IPS DF 19.7 (cell line): Measurements from ENCODE around the gene DOK7.

Source experiments
- DNase-seq: peaks from one replicate; pipeline ENCODE4 v3.0.0-alpha.2; 2013; ENCODE audit warnings: low read depth, low spot score

DOK7 gene, protein sequence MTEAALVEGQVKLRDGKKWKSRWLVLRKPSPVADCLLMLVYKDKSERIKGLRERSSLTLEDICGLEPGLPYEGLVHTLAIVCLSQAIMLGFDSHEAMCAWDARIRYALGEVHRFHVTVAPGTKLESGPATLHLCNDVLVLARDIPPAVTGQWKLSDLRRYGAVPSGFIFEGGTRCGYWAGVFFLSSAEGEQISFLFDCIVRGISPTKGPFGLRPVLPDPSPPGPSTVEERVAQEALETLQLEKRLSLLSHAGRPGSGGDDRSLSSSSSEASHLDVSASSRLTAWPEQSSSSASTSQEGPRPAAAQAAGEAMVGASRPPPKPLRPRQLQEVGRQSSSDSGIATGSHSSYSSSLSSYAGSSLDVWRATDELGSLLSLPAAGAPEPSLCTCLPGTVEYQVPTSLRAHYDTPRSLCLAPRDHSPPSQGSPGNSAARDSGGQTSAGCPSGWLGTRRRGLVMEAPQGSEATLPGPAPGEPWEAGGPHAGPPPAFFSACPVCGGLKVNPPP

DNA sequence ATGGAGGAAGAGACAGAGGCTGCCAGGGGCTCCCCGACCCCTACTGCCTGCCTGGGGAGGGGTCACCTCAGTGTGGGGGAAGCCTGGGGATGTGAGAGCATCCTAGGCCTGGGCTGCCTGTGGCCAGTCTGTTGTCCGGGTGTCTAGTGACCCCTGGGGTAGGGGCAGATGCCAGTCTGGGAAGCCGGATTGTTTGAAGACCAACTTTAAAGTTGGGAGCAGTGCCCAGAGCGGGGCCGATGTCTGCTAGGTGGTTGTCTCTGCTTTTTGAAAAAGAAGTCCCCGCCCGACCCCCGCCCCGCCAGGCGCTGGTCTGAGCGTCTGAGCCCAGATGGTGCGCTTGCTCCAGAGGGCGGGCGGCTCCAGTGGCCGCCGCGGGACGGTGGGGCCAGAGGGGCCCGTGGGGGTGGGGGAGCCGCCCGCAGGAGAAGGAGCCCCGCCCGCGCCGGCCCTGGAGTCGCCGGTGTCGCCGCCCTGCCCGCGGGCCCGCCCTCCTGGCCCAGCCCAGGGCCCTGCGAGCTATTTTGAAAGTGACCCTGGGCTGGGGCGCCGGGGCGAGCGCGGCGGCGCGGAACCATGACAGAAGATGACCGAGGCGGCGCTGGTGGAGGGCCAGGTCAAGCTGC is at the start of gene DOK7:
Gene DOK7 (plus strand): TSS at position 517 of the 626 bp plus-strand sequence. CDS start 70 bp downstream, at position 587.
- DNase-seq, result no peak

DNA sequence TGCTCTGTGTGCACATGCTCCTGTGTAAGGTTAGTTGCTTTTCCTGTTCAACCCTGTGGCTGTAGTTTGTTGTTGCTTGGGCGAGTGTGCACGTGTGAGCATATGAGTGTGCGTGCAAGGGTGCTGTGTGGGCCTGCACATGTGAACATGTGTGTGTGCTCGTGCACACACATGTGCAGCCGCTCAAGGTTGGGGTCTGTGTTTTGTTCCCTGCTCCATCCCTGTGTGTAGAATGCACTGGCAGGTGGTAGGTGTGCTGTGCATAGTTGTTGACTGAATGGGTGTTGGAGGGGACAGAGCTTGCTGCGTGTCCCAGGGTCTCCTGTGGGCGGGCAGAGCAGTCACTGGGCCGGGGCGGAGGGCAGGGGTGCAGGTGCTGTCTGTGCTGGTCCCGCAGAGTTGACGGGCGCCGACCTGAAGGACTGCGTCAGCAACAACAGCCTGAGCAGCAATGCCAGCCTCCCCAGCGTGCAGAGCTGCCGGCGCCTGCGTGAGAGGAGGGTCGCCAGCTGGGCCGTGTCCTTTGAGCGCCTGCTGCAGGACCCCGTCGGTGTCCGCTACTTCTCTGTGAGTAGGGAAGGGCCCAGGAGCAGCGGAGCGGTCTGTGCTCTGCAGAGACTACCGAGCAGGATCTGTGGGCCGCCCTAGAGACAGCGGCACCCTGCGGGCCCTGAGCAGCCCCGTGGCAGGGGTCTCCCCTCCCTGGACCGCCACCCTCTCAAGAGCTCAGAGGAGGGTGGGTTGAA is 49.3 kb upstream of the DOK7 start:
- no peak for DNase-seq

DNA sequence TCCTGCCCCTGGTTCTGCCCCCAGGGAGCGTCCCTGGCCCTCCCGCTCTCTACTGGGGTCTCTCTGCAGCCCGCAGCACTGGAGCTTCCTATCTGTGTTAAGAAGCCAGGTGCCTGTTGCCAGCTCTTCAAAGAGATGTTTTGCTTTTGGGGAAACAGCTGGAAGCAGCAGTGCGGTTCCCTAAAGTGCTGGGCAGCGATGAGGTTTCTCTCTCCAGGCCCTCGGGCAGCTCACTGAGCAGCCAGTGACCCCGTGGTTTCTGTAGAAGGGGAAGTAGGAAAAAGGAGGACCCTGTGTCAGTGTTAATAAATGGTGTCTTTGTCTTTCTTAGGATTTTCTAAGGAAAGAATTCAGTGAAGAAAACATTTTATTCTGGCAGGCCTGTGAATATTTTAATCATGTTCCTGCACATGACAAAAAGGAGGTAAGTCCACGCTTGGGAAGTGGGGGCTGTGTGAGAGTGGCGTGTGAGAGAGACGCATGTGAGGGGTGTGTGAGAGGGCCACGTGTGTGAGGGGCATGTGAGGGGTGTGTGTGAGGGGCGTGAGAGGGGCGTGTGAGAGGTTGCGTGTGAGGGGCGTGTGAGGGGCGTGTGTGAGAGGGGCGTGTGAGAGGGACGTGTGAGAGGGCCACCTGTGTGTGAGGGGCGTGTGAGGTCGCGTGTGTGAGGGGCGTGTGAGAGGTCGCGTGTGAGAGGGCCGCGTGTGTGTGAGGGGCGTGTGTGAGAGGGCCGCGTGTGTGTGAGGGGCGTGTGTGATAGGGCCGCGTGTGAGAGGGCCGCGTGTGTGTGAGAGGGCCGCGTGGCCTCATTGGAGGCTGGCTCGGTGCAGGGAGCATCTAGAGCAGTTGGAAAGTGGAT is 48.5 kb upstream of the DOK7 start:
- no peak for DNase-seq

DNA sequence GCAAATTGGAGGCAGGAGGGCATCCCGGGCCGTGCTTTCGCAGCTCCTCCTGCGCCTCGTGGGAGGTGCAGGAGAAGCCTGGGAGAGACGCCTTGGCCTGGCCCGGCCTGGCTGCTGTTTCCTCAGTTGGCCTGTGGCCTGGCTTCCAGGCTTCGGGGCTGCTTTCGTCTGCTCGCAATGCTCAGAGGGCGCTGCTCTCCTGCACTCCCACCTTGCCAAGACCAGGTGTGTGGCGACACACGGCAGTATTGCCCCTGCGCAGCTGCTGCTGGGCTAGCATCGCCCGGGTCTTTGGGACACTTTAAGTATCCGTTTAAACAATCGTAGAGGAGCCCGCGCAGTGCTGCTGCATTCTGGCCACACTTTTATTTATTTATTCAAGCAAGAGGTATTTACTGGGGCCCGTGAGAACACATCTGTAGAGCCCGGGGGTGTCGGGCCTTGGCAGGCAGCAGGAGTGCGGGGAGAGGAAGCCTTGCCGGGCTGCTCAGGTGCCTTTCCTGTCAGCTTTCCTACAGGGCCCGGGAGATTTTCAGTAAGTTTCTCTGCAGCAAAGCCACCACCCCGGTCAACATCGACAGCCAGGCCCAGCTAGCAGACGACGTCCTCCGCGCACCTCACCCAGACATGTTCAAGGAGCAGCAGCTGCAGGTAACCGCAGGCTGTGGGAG is 47.5 kb upstream of the DOK7 start:
- no peak for DNase-seq

DNA sequence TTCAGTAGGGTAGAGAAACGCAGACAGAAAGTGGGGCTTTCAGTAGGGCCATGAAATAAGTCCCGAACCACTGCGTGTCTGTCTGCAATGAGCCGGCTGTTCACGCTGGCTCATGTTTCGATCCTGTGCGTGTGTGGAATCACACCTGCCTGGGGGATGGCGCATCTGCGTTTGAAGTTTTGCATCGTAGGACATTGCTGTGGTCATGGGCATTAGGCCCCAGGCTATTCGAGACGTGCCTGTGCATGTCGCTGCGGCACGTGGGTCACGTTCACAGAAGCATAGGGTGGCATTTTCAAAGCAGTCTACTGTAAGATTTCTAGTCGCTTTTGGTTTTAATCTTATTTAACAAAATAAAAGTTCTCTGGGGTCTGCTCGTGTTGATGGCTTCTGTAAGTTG is 46.8 kb upstream of the DOK7 start:
- no peak for DNase-seq

DNA sequence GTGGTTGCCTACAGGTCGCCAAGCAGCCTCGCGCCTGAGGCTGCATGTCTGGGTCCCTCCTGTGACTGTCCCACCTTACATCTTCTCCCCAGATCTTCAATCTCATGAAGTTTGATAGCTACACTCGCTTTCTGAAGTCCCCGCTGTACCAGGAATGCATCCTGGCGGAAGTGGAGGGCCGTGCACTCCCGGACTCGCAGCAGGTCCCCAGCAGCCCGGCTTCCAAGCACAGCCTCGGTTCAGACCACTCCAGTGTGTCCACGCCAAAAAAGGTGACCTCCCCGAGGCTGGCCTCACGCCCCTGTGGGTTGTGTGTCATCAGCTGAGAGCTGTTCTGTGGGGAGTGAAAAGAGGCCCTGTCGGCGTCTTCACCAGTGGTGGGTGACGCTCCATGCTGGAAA is 46.3 kb upstream of the DOK7 start:
- no peak for DNase-seq

DNA sequence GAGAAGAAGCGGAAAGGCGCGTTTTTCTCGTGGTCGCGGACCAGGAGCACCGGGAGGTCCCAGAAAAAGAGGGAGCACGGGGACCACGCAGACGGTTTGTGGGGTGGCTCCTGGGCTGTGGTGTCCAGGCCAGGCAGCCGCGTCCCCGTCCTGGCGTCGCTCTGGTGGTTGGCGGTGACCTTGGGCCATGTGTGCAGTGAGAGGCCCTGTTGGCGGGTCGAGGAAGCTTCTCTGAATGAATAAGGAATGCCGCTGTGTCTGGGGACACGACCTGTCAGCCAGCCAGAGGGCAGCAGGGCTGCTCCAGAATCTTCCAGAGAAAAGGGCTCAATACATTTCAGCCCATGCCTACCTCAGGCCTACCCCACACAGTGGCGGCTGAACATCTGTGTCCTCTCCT is 45.7 kb upstream of the DOK7 start:
- DNase-seq, result no peak

DNA sequence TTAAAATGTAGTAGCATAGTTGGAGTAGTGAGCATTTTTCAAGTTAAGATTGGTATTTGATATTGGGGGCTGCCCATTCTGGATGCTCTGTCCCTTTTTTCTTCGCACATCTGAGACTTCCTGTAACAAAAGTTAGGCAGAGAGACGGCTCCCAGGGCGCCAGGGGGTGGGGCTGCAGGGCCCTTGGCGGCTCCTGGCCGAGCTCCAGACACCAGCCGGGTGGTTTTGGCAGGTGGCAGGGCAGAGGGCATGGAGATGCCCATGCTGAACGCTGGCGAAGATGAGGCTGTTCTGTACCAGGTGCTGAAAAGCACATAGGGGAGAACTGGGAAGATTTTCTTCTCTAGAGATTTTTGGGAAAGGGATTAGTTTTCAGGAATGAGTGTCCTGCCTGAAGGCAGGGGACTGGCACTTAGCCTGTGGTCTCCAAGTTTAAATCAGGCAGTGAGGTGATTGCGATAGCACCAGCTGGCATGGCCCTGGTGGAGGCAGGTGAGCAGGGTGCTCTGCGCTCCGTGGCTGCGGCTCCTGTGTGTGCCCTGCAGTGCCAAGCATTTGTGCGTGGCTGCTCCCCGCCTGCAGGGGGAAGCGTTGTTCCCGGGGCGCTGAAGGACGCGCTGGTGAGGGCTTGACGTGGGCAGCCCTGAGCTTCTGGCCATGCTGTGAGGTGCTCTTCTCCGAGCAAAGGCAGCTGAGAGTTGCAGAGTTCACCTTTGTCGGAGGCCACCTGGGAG is 44.9 kb upstream of the DOK7 start:
- DNase-seq, result no peak

DNA sequence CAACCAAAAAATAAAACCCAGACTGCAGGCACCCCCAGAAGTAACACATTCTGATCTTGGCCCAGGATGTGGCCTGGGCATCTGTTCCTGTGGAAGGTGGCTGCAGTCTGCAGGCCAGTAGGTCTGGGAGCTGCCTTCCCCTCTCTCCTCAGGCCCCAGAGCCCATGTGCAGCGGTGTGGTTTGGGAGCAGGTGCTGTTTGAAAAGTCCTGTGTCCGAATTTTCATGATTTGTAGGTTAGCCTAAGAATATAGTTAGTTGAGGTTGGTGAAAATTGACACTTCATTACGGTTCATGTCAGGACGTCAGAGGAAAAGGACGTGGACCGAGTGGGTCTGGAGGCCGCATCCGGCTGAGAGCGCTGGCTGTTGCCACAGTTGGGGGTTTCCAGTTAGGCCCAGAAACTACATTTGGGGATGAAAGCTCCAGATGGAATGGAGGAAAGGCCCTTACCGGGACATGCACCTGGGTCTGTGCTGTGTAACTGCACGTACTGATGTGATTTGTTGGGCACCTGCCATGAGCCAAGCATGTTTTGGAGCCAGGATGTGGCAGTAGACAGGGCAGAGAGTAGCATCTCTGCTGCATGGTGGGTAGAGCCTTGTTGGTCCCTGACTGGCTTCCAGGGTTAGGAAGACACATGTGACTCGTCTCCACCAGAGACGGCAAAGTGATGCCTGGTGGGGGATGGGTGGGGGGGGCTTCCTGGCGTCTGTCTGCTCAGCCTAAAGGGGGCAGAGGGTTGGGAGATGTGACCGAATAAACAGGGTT is 43.1 kb upstream of the DOK7 start:
- no peak for DNase-seq

DNA sequence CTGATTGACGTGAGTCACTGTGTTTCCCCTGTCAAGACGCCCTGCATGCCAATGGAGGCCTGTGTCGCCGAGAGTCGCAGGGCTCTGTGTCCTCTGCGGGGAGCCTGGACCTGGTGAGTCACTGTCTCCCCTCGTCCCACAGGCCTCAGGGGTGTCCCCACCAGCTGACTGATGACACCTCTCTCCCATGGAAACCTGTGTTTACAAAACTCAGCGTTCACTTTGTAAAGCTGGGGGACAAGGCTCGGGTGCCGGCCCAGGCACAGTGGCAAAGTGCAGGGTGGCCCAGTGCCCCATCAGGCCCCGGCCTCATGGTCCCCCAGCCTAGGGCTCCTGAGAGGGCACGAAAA is 42.5 kb upstream of the DOK7 start:
- DNase-seq, result no peak

DNA sequence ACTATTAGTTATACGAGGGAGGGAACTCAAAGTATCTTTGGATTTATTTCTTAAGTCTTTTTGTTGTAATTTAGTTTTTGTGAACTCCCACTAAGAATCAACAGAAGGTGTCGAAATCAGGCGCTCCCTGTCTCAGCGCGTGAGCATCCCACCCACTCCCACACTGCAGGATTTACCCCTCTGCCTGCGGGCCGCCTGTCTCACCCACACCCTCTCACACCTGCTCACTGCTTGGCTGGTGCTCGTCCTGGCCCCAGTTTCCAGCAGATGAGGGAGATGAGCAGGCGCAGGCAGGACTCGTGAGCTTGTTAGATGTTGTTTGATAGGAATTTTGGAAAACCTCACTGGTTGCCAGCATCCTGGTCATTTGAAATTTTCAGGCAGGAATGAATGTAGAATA is 42.1 kb upstream of the DOK7 start:
- DNase-seq, result no peak

DNA sequence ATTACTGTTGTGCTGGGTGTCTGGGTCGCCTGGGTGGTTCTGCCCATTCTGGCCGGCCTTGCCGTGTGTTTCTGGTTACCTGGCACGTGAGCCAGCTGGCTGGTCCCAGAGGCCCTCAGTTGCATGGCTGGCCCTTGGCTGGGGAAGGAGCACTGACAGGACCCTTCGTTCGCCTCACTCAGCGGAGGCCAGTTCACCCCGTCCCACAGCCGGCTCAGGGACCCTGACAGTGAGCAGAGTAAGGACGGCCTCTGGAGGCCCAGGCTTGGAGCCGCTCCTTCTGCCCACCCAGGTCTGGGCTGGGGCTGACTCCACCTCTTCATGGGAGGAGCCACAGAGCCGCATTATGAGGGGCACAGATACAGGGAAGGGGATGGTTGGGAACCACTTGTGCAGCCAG is 41.6 kb upstream of the DOK7 start:
- no peak for DNase-seq

DNA sequence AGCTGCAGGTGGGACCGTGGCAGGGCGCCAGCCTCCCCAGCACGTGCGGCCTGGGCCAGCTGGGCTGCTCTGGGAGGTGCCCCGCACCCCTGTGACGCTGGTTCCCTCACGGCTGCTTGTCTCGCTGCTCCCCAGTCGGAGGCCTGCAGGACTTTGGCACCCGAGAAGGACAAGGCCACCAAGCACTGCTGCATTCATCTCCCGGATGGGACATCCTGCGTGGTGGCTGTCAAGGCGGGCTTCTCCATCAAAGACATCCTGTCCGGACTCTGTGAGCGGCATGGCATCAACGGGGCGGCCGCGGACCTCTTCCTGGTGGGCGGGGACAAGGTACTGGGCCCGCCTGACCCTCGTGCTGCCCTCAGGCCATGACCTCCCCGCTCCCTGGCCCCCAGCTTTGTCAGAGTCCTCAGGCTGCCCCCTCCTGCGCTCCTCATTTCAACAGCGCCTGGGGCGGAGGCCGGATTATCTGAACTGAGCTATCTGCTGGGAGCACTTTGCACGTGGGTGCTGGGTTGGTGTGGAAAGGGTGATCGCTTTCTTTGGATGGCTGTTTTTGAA is 40.8 kb upstream of the DOK7 start:
- no peak for DNase-seq

DNA sequence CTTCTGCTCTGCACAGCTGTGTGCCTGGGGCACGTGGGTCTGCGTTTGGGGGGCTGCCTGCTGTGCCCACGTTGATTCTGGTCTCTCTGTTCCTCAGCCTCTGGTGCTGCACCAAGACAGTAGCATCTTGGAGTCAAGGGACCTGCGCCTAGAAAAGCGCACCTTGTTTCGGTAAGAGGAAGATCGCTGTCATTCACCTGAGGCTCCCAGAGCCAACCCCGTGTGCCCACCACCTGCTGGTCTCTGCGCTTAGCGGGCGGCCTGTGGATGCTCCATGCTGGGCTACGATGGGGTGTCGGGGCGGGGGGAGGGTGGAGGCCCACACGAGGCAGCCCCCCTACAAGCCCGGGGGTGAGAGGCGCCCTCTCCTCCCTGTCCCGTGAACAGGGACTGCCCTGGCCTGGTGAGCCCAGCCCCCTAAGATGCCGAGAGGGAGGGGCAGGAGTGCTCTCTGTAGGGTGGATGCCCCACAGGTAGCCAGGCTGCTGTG is 40.3 kb upstream of the DOK7 start:
- DNase-seq, result no peak

DNA sequence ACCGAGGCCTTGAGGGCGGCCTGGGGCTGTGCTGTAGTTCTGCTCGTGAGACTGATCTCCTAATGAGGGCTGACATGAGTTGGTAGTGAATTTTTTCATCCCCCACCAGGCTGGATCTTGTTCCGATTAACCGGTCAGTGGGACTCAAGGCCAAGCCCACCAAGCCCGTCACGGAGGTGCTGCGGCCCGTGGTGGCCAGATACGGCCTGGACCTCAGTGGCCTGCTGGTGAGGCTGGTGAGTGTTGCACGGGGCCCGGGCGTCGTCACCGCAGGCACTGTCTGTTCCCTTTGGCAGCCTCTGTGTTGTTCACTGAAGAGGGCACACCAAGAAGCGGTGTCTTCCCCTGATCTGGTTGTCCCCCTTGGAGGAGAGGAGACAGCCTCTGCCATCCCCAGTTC is 39.7 kb upstream of the DOK7 start:
- no peak for DNase-seq

DNA sequence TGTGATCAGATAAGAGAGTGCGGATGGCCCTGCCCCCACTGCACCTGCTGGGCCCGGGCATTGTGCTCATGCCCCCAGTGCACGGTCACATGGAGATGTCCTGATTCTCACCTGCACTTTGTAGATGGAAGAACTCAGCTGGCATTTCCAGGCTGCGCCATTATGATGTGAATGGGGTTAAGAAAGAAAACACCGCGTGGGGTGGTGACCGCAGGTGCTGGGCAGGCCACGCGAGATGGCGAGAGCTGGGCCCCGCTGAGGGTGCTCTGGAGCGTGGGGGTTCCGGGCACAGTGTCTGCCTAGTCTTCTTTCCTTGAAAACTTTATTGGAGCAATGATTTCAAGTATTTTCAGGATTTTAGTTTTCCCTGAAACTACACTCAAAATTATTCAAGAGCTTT is 39.2 kb upstream of the DOK7 start:
- DNase-seq, result no peak

DNA sequence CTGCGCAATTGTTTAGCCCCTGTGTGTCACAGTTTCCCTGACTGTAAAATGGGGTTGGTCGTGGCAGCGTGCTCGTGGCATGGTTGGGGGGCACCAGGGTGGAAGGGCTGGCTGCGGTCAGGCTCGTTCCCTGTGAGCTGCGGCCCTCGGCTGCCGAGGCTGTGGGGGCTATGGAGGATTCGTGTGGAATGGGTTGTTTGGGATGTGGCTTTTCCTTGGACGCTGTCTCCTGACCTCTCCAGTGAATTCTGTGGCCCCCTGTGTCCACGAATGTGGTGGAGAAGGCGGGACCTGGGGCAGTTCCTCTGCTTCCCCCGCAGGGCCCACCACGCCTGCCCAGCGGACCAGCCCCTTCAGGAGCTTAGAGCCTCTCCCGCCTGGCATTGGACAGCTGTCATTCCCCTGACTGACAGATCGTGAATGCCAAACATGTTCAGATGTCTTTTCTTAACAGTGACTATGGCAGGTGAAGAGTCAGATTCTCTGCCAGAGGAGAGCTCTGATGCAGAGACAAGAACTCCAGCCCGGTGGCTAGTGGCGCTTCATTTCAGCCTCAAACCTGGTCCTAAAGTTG is 38.5 kb upstream of the DOK7 start:
- no peak for DNase-seq

DNA sequence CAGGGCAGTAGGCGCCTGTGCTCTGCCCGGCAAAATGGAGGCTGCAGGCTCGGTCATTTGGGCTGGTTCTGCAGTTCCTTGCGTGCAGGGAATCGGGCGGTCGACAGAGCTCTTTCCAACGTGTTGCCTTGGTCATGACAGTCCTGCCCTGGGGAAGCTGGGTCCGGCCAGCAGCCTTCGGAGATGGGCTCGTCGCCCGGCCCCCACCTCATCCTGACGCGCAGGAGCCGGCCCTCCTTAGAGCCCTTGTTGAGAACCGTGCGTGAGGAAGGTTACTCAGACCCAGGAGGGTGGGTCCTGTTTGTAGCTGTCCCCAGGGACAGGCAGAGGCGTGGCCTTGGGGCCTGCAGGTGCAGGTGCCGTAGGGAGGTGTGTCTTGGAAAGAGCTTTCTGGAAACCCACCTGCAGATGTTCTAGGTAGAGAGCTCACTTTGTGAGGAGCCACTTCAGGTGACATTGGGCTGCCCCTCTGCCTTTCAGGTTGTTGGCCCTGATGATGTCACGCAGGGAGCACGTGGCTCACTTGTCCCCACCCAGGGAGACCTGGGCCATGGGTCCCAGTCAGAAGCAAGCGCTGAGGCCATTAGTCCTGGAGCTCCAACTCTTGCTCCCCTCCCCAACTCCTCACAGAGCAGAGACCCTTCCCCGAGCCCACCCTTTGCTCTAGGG is 36.5 kb upstream of the DOK7 start:
- DNase-seq, result no peak
